ENCODE data around the gene C1orf53. TPM values are rescaled to one million over a fixed set of nuclear protein-coding genes. Genes with fewer than 3 reads are reported as not detected.

C1orf53 gene
- total RNA-seq, 4 donors from 2014 or later: 2.1 to 4.8 (median 3.8) TPM; not detected in 1

DNA sequence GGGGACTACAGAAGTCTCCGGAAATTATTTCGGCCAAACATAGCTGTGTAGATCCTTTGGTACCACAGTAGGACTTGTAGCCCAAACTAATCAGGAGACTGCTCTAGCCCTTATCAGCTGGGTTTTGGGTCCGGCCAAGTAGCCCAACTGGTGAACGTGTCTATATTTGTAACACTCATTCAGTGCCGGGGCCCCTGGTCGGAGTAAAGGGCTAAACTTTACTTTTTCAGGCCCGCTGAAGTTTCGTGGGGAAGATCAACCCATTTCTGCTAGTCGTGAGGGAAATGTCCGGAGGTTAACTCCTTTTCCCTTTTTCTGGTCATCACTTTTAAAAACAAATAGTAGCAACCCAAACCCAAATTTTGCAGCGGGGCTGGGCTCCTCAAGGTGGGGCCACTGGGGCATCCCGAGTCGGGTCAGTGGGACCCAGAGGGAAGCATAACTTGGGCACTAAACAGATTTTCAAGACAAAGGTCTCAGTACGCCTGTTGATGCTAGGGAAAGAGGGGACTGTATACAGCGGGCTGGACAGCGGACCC lies 16.4 kb downstream of the C1orf53 start:
- no peak overlapping the region for H3K27ac ChIP-seq
- H3K27me3 ChIP-seq: peaks cover 88 to 95% (median 92%) of the 10 kb centered on the region in 3 donors
- intact Hi-C loops (cut with DNase I; ENCODE audit: low total_unique reads): loop anchor here (2.0 kb wide), 1 partner anchor 298 kb away; no protein-coding TSS in a partner anchor
- in situ Hi-C loops (cut with MboI; ENCODE audit: low sequenced_read_pairs in 4 of 4): loop anchor here in 2 of 4 donors (25.0 kb wide), 2 partner anchors 243 to 732 kb away; partner anchors contain the start of gene NEK7 (in 1 of the 2)
- DNase-seq: no peak
- no peaks in the 10 kb centered on the region for H3K9me3 ChIP-seq
- ATAC-seq: no peak
- H3K36me3 ChIP-seq: no peaks in the 10 kb centered on the region
- H3K4me1 ChIP-seq: peaks cover 30 to 40% of the 10 kb centered on the region in 2 donors
- peak overlapping the region in 1 of 4 donors; percentile 59 for H3K4me3 ChIP-seq
- TF ChIP-seq, protein P1, sequence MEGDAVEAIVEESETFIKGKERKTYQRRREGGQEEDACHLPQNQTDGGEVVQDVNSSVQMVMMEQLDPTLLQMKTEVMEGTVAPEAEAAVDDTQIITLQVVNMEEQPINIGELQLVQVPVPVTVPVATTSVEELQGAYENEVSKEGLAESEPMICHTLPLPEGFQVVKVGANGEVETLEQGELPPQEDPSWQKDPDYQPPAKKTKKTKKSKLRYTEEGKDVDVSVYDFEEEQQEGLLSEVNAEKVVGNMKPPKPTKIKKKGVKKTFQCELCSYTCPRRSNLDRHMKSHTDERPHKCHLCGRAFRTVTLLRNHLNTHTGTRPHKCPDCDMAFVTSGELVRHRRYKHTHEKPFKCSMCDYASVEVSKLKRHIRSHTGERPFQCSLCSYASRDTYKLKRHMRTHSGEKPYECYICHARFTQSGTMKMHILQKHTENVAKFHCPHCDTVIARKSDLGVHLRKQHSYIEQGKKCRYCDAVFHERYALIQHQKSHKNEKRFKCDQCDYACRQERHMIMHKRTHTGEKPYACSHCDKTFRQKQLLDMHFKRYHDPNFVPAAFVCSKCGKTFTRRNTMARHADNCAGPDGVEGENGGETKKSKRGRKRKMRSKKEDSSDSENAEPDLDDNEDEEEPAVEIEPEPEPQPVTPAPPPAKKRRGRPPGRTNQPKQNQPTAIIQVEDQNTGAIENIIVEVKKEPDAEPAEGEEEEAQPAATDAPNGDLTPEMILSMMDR (IDR thresholded peaks at IDR 0.05 in 4 of 5, conservative IDR thresholded peaks at IDR 0.05 in 1 of 5): no peak
- no peak for TF ChIP-seq POLR2A (IDR thresholded peaks at IDR 0.05)

DNA sequence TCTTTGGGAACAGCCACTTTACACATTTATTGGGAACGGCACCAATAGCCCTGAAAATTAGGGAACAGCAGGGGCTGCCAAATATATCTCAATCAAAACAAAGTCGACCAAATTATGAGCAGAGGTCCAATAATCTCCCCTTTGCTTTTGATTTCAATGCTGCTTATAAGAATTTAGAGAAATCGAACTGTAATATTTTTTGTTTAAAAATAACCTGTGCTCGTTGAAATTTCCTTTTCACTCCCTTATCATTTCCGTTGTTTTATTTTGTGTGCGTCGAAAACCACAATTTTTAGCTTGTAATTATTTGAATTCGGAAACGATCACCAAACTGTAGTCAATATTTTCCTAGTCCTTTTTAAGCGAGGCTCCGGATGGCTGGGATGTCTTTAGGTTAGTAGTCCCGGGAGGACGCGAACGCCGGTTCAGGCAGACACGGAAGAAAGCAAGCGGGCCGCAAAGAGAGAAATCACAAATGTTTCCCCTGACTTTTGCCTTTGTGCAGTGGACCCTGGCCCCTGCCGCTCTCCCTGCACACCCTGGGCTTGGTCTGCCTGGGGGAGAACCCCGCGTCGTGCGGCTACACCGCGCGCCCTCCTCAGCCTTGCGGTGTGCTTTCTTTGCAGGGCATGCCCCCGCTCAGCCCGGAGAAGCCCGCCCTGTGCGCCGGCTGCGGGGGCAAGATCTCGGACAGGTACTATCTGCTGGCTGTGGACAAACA lies 17.1 kb downstream of the C1orf53 start:
- in situ Hi-C loops (cut with MboI; ENCODE audit: low sequenced_read_pairs in 4 of 4) (loop anchor here in 3 of 4 donors (5.0 to 25.0 kb wide), 5 partner anchors 243 to 732 kb away; partner anchors contain the start of gene NEK7 (in 1 of the 3)), intact Hi-C loops (cut with DNase I; ENCODE audit: low total_unique reads) (loop anchor here (2.0 to 5.0 kb wide), 2 partner anchors 299 to 392 kb away; no protein-coding TSS in a partner anchor)
- Histone ChIP-seq H3K4me1 (peaks cover 30 to 40% of the 10 kb centered on the region in 2 donors), H3K9me3 (no peaks in the 10 kb centered on the region), H3K27ac (no peak overlapping the region), H3K4me3 (peak overlapping the region in 1 of 4 donors; percentile 59), H3K36me3 (no peaks in the 10 kb centered on the region), H3K27me3 (peaks cover 81 to 93% (median 86%) of the 10 kb centered on the region in 3 donors)
- ATAC-seq: no peak
- TF ChIP-seq, protein P1 (IDR thresholded peaks at IDR 0.05 in 4 of 5, conservative IDR thresholded peaks at IDR 0.05 in 1 of 5): no peak
- TF ChIP-seq POLR2A (IDR thresholded peaks at IDR 0.05): no peak
- no peak for DNase-seq

DNA sequence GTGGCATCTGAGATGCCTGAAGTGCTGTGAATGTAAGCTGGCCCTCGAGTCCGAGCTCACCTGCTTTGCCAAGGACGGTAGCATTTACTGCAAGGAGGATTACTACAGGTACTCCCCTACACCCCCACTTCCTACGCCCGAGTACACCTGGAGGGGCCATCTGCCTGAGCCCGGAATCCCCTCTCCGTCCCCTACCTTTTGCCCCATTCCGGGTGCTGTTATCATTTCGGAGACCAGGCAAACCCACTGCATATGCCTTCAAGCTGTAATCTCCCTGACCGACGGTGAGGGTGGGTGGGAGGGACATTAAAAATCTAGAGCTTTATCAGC lies 17.6 kb downstream of the C1orf53 start:
- no peak overlapping the region for H3K4me3 ChIP-seq
- intact Hi-C loops (cut with DNase I; ENCODE audit: low total_unique reads): loop anchor here (5.0 kb wide), 1 partner anchor 393 kb away; no protein-coding TSS in a partner anchor
- H3K9me3 ChIP-seq: no peaks in the 10 kb centered on the region
- TF ChIP-seq, protein P1 (IDR thresholded peaks at IDR 0.05 in 4 of 5, conservative IDR thresholded peaks at IDR 0.05 in 1 of 5): no peak
- no peak for TF ChIP-seq POLR2A (IDR thresholded peaks at IDR 0.05)
- H3K27me3 ChIP-seq: peaks cover 76 to 88% (median 81%) of the 10 kb centered on the region in 3 donors
- no peak for ATAC-seq
- in situ Hi-C loops (cut with MboI; ENCODE audit: low sequenced_read_pairs in 4 of 4): loop anchor here in 3 of 4 donors (5.0 to 25.0 kb wide), 5 partner anchors 242 to 733 kb away; partner anchors contain the start of gene NEK7 (in 1 of the 3)
- H3K36me3 ChIP-seq: no peaks in the 10 kb centered on the region
- no peak overlapping the region for H3K27ac ChIP-seq
- DNase-seq: no peak
- H3K4me1 ChIP-seq: peaks cover 30 to 38% of the 10 kb centered on the region in 2 donors

DNA sequence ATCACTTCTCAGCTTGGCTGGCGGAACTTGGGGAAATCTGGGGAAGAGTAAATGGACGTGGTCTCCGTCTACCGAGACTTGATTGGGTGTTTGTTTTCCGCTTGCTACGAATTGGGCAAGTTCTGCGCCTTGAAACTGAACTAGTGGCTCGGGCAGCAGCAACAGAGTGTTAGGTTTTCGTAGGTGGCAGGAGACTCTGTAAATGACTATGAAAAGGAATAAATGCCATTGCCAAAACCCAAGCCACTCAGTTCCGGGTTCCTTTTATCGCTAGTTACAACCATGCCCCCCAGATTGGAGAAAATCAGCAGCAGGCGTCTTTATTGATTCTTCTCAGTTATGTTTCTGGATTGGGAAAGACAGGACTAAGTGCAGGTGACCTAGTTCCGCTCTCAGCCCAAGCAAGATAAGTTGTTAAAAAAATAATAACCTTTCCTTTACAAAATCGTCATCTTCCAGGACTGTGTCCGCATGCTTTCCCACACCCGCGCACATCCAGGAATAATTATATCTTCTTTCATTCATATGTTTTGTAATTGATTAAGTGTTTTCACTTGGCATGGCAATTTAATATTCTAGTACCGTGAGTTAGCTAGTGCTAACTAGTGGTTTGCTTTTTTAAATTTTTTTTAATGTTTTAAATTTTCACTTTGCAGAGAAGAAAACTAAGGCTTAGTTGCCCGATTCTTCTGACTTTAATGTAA lies 18.1 kb downstream of the C1orf53 start:
- no peak for TF ChIP-seq POLR2A (IDR thresholded peaks at IDR 0.05)
- TF ChIP-seq, protein P1 (IDR thresholded peaks at IDR 0.05 in 4 of 5, conservative IDR thresholded peaks at IDR 0.05 in 1 of 5): no peak
- Histone ChIP-seq H3K27ac (no peak overlapping the region), H3K4me3 (no peak overlapping the region), H3K36me3 (no peaks in the 10 kb centered on the region), H3K9me3 (no peaks in the 10 kb centered on the region), H3K4me1 (peaks cover 26 to 34% of the 10 kb centered on the region in 2 donors), H3K27me3 (peaks cover 73 to 86% (median 75%) of the 10 kb centered on the region in 3 donors)
- ATAC-seq (no peak), DNase-seq (no peak)
- intact Hi-C loops (cut with DNase I; ENCODE audit: low total_unique reads): loop anchor here (5.0 kb wide), 1 partner anchor 393 kb away; no protein-coding TSS in a partner anchor
- in situ Hi-C loops (cut with MboI; ENCODE audit: low sequenced_read_pairs in 4 of 4): loop anchor here in 3 of 4 donors (5.0 to 25.0 kb wide), 5 partner anchors 242 to 733 kb away; partner anchors contain the start of gene NEK7 (in 1 of the 3)
